A172 (cell line): ENCODE data around the gene ACVR2A. TPM values are rescaled to one million over a fixed set of nuclear protein-coding genes. Genes with fewer than 3 reads are reported as not detected.
A peak's percentile ranks its signal among the peaks of the same experiment; 100 is the strongest.

ENCODE experiments used
- DNase-seq: peaks from one replicate; pipeline ENCODE4 v3.0.0-alpha.2; 2015; ENCODE audit warnings: low spot score
- total RNA-seq: library from RNA; depleted of rRNA; stranded (reverse); fragments of >200 nt; shearing (Covaris generic); gene quantifications from 2 replicates; pipeline ENCODE4 v1.2.3, GENCODE V29; 2014; rRNA removed

Gene ACVR2A
- total RNA-seq, 1 experiment from 2014 or later = 5.5 TPM

- no peak for DNase-seq
Measured at GRCh38 chr2:147924647-147925046, 79.8 kb downstream of the ACVR2A start.

GRCh38 chr2:147925886-147926285, 81.1 kb downstream of the ACVR2A start:
- DNase-seq = no peak

- no peak for DNase-seq
Measured at GRCh38 chr2:147927053-147927588, 82.3 kb downstream of the ACVR2A start.

GRCh38 chr2:147933931-147934330, 89.1 kb downstream of the ACVR2A start:
- DNase-seq = no peak

GRCh38 chr2:147934881-147935620, 90.2 kb downstream of the ACVR2A start:
- no peak for DNase-seq

GRCh38 chr2:147937744-147938349, 93.0 kb downstream of the ACVR2A start:
- peak; percentile 45 for DNase-seq

- DNase-seq = no peak
Measured at GRCh38 chr2:147939313-147939712, 94.5 kb downstream of the ACVR2A start.

GRCh38 chr2:147945660-147946059, 100.8 kb downstream of the ACVR2A start:
- DNase-seq = no peak

- DNase-seq = no peak
Measured at GRCh38 chr2:147952118-147952517, 107.3 kb downstream of the ACVR2A start.

GRCh38 chr2:147968571-147968970, 123.7 kb downstream of the ACVR2A start:
- no peak for DNase-seq

GRCh38 chr2:147976102-147976501, 131.3 kb downstream of the ACVR2A start:
- DNase-seq = no peak

GRCh38 chr2:147977679-147978078, 132.8 kb downstream of the ACVR2A start:
- DNase-seq = no peak

Other genes with a start within 250 kb of the ACVR2A start
- 143 and 145 TPM in 2 replicates for gene ORC4, start 175.7 kb downstream of the ACVR2A start, total RNA-seq
- gene MBD5, start 176.1 kb downstream of the ACVR2A start, total RNA-seq = 7.1 and 11.3 TPM in 2 replicates